GM12878 (cell line): ENCODE measurements around the gene CENATAC. TPM values are rescaled to one million over a fixed set of nuclear protein-coding genes. Genes with fewer than 3 reads are reported as not detected.
A peak's percentile ranks its signal among the peaks of the same experiment; 100 is the strongest.

Source experiments
- ATAC-seq: fragments of 200-7000 bp; cut with Tn5 transposase; 3 replicates; pipeline ENCODE4 v1.9.1; 2020; ENCODE audit warnings: mild to moderate bottlenecking, moderate library complexity
- BruUV-seq: library from RNA; stranded (reverse); fragments of 400-500 nt; replicated peaks from 2 replicates; lab custom pipeline; 2021; lab: Mats Ljungman, UMichigan
- CTCF ChIA-PET: fragments of 300-600 bp; sonication (Branson Sonifier 250); formaldehyde crosslinking; extraction: SDS; loops from one replicate; lab custom pipeline; 2021; ENCODE audit warnings: inconsistent platforms; lab: Yijun Ruan, JAX
- POLR2A ChIA-PET: fragments of 350-600 bp; formaldehyde crosslinking; extraction: SDS; loops from one replicate; lab custom pipeline; 2021; ENCODE audit warnings: inconsistent platforms; lab: Charles Lee
- RAD21 ChIA-PET: fragments of 300-600 bp; sonication (Branson Sonifier 250); formaldehyde crosslinking; loops from one replicate; lab custom pipeline; 2023; ENCODE audit warnings: antibody characterized with exemption; ENCODE audit not compliant: unreplicated experiment; lab: Charles Lee
- SMC1A ChIA-PET: fragments of 300-600 bp; sonication (Branson Sonifier 250); formaldehyde crosslinking; loops from one replicate; lab custom pipeline; 2023; ENCODE audit not compliant: unreplicated experiment, uncharacterized antibody; lab: Charles Lee
- DNase-seq: peaks from one replicate; pipeline ENCODE4 v3.0.0-alpha.2; 2011; ENCODE audit warnings: low read depth, low spot score
- FAIRE-seq: peaks from 3 replicates; lab custom pipeline; 2011; peaks lifted over from hg19 to GRCh38; lab: Jason Lieb, UNC
- H2AFZ ChIP-seq: 2 replicates; pipeline ENCODE4 v1.6.0; 2011; ENCODE audit warnings: low read depth, low read length, control low read depth; ENCODE audit not compliant: control insufficient read depth
- H3K27ac ChIP-seq: 2 replicates; pipeline ENCODE4 v1.5.1; 2011; ENCODE audit warnings: control low read depth; ENCODE audit not compliant: control insufficient read depth, insufficient read depth
- H3K27me3 ChIP-seq, 2 experiments: replicated peaks in 1 of 2; 2 replicates each; pipeline versions ENCODE4 v1.6.0 to v1.6.1; 2011; ENCODE audit warnings: low read length in 1 of 2; ENCODE audit not compliant: control insufficient read depth in 2 of 2, insufficient read depth in 2 of 2
- H3K36me3 ChIP-seq, 2 experiments: 2 replicates each; pipeline ENCODE4 v1.5.1; 2011; ENCODE audit warnings: low read length in 1 of 2; ENCODE audit not compliant: control insufficient read depth in 2 of 2, insufficient read depth in 2 of 2
- H3K4me1 ChIP-seq: 2 replicates; pipeline ENCODE4 v1.6.1; 2011; ENCODE audit warnings: mild to moderate bottlenecking, low read length, moderate library complexity, mixed read lengths; ENCODE audit not compliant: control insufficient read depth, insufficient read depth
- H3K4me2 ChIP-seq: 2 replicates; pipeline ENCODE4 v1.6.0; 2011; ENCODE audit warnings: control low read depth; ENCODE audit not compliant: control insufficient read depth, insufficient read depth
- H3K4me3 ChIP-seq: fragments of 200-600 bp; sonication (generic); 2 replicates; pipeline ENCODE4 v1.5.1; 2016
- H3K79me2 ChIP-seq: 2 replicates; pipeline ENCODE4 v1.6.0; 2011; ENCODE audit warnings: low read length; ENCODE audit not compliant: control insufficient read depth, insufficient read depth
- H3K9ac ChIP-seq: 2 replicates; pipeline ENCODE4 v1.8.0; 2011; ENCODE audit warnings: low read length, control low read depth, mixed read lengths; ENCODE audit not compliant: control insufficient read depth, insufficient read depth
- H3K9me3 ChIP-seq: replicated peaks from 3 replicates; pipeline ENCODE4 v1.5.1; 2011; ENCODE audit warnings: mild to moderate bottlenecking, low read length; ENCODE audit not compliant: control insufficient read depth, insufficient read depth
- H4K20me1 ChIP-seq: 2 replicates; pipeline ENCODE4 v1.6.0; 2011; ENCODE audit not compliant: control insufficient read depth, insufficient read depth
- BHLHE40 ChIP-seq, 2 experiments: fragments of 450-650 bp in 1 of 2; IDR thresholded peaks; 2 replicates each; pipeline ENCODE4 v1.6.1; 2011 to 2017; ENCODE audit warnings: low read depth in 2 of 2, borderline replicate concordance in 1 of 2, improper control_type of control experiment in 1 of 2, low read length in 1 of 2, mild to moderate bottlenecking in 1 of 2
- EGR1 ChIP-seq, 2 experiments: IDR thresholded peaks; 1 replicate in 1 of 2; 2 replicates in 1 of 2; pipeline ENCODE4 v1.6.1; 2011 to 2012; ENCODE audit warnings: low read depth in 2 of 2, low read length in 2 of 2, borderline replicate concordance in 1 of 2, mild to moderate bottlenecking in 1 of 2, moderate library complexity in 1 of 2
- ELK1 ChIP-seq: IDR thresholded peaks from 2 replicates; pipeline ENCODE4 v1.6.1; 2012; ENCODE audit warnings: low read depth, low read length, improper control_type of control experiment
- IKZF1 ChIP-seq: fragments of 450-650 bp; conservative IDR thresholded peaks from 2 replicates; pipeline ENCODE4 v1.6.1; 2017; ENCODE audit warnings: antibody characterized with exemption, mild to moderate bottlenecking
- IRF4 ChIP-seq: IDR thresholded peaks from 2 replicates; pipeline ENCODE4 v1.6.1; 2011; ENCODE audit warnings: low read depth, low read length
- LARP7 ChIP-seq: fragments of 450-650 bp; IDR thresholded peaks from 2 replicates; pipeline ENCODE4 v1.6.1; 2017; ENCODE audit warnings: mild to moderate bottlenecking
- PAX5 ChIP-seq: IDR thresholded peaks from 2 replicates; pipeline ENCODE4 v1.6.1; 2011; ENCODE audit warnings: low read depth, low read length, borderline replicate concordance
- PML ChIP-seq: IDR thresholded peaks from 2 replicates; pipeline ENCODE4 v1.6.1; 2012; ENCODE audit warnings: low read length, inconsistent platforms
- REST ChIP-seq: IDR thresholded peaks from 2 replicates; pipeline ENCODE4 v1.6.1; 2012; ENCODE audit warnings: mild to moderate bottlenecking, low read depth, low read length
- YY1 ChIP-seq: IDR thresholded peaks from 2 replicates; pipeline ENCODE4 v1.6.1; 2011; ENCODE audit warnings: low read depth, mild to moderate bottlenecking, low read length
- WGBS: methylation state at CpG from one replicate; pipeline ENCODE4 v1.1.6; 2016; ENCODE audit warnings: low lambda C conversion rate; ENCODE audit not compliant: insufficient replicate concordance, insufficient coverage; ENCODE audit errors: missing lambda C conversion rate; 5-methylcytosine and 5-hydroxymethylcytosine counted together
- in situ Hi-C: fragments of 300-500 bp; cut with MboI; formaldehyde crosslinking; loops from 9 replicates; pipeline ENCODE4 v1.14.3; 2018; ENCODE audit warnings: mixed read lengths
- intact Hi-C: fragments of 100-400 bp; cut with micrococcal nuclease; formaldehyde crosslinking; loops from one replicate; pipeline ENCODE4 v1.14.2; 2022; ENCODE audit not compliant: unreplicated experiment
- polyA plus RNA-seq, 11 experiments: library from polyadenylated mRNA; depleted of rRNA in 4 of 11; unstranded in 6 of 11; stranded (reverse) in 5 of 11; fragments of >200 nt; fragmentation: Nextera tagmentation in 4 of 11; fragmentation: Illumina TruSeq in 1 of 11; extraction: Ambion mirVana in 4 of 11; extraction: Trizol in 1 of 11; gene quantifications; 1 replicate in 1 of 11; 2 replicates in 10 of 11; pipeline versions ENCODE4 v1.2.1 to v1.2.3, GENCODE V29; 2011 to 2016; ENCODE audit warnings: inconsistent platforms in 2 of 11, missing spikeins in 2 of 11, low read depth in 1 of 11
- total RNA-seq, 4 experiments: library from RNA; depleted of rRNA in 3 of 4; stranded (reverse); fragments of >200 nt in 3 of 4; fragmentation: Illumina TruSeq in 1 of 4; extraction: Trizol in 1 of 4; gene quantifications; 2 replicates each; pipeline versions ENCODE4 v1.2.1 to v1.2.3, GENCODE V29; 2013 to 2021

Gene CENATAC
- total and polyA plus RNA-seq, 10 of the 15 experiments (the other 5 are each of a cell fraction or from before 2014, with no cell fraction given) = 4.8 to 37.1 (median 24.1) TPM

- TF ChIP-seq YY1 (0 out of 2 replicates have a peak, but pooled peaks have one; percentile 66), IRF4 (0 out of 2 replicates have a peak, but pooled peaks have one; percentile 42), BHLHE40 (IDR thresholded peaks at IDR 0.05; ENCODE audit: borderline replicate concordance in 1 of 2, low read depth in 2 of 2, low read length in 1 of 2) (peak in 1 of 2 experiments; percentile 7; a peak in 1 of 4 replicates), EGR1 (IDR thresholded peaks at IDR 0.05; ENCODE audit: borderline replicate concordance in 1 of 2, low read depth in 2 of 2, low read length in 2 of 2) (no peak), IKZF1 (peak; percentile 40)
Observed at GRCh38 chr11:118956094-118956846, 41.7 kb upstream of the CENATAC start, which contains the start of gene UPK2 (continued).

- ATAC-seq = peak; percentile 25; the same call in 1 of the 3 replicates
- POLR2A ChIA-PET = no interaction called here
- Histone ChIP-seq H3K27ac (no peak overlapping the region), H3K79me2 (no peaks in the 10 kb centered on the region), H3K27me3 (peaks cover 0 to 6% of the 10 kb centered on the region in 2 experiments; a peak in 1 of 4 replicates), H3K9me3 (no peaks in the 10 kb centered on the region), H3K9ac (no peak overlapping the region), H3K4me1 (no peaks in the 10 kb centered on the region), H3K4me2 (no peak overlapping the region), H3K4me3 (no peak overlapping the region), H2AFZ (no peak overlapping the region), H3K36me3 (no peaks in the 10 kb centered on the region), H4K20me1 (no peaks in the 10 kb centered on the region)
- no peak for FAIRE-seq
- RAD21 ChIA-PET = interaction anchor here (1.0 to 2.2 kb wide), 7 partner anchors 20 to 362 kb away, joined by 3 to 7 read pairs (median 5); no protein-coding TSS in a partner anchor
- WGBS = 22% methylated on average over 14 of the region's 14 CpGs
- CTCF ChIA-PET = interaction anchor here (0.6 to 3.5 kb wide), 20 partner anchors 9 to 374 kb away, joined by 3 to 18 read pairs (median 4); partner anchors contain the start of gene CENATAC
- no TSS peak for BruUV-seq
- no peak for DNase-seq
- in situ Hi-C loops (loop anchor here (5.0 kb wide), 1 partner anchor 50 kb away; no protein-coding TSS in a partner anchor), intact Hi-C loops (loop anchor here (1.0 to 2.0 kb wide), 3 partner anchors 26 to 266 kb away; no protein-coding TSS in a partner anchor)
- SMC1A ChIA-PET = interaction anchor here (0.6 to 1.4 kb wide), 6 partner anchors 12 to 263 kb away, joined by 3 to 8 read pairs (median 3); no protein-coding TSS in a partner anchor
- TF ChIP-seq PML (no peak), PAX5 (no peak), LARP7 (no peak), REST (no peak), ELK1 (no peak)
Observed at GRCh38 chr11:118956847-118957469, 41.0 kb upstream of the CENATAC start.
